HG03442 (cell line): ENCODE measurements around the gene KIAA1549.

Experiments used
- ATAC-seq: cut with Tn5 transposase; IDR thresholded peaks from one replicate; pipeline ENCODE4 v1.9.1; 2021; ENCODE audit warnings: mild to moderate bottlenecking, moderate library complexity; ENCODE audit not compliant: unreplicated experiment

The KIAA1549 gene

GRCh38 chr7:138911007-138911406, 70.2 kb downstream of the KIAA1549 start:
- ATAC-seq, result no peak

- ATAC-seq, result no peak
These were observed 73.3 kb downstream of the KIAA1549 start for GRCh38 chr7:138907850-138908249.

GRCh38 chr7:138907201-138907847, 73.9 kb downstream of the KIAA1549 start:
- no peak for ATAC-seq

GRCh38 chr7:138903859-138904435, 77.2 kb downstream of the KIAA1549 start:
- no peak for ATAC-seq

GRCh38 chr7:138903186-138903820, 77.9 kb downstream of the KIAA1549 start:
- ATAC-seq, result no peak

- ATAC-seq, result no peak
These were observed 79.0 kb downstream of the KIAA1549 start for GRCh38 chr7:138902161-138902560.

- no peak for ATAC-seq
These were observed 81.0 kb downstream of the KIAA1549 start for GRCh38 chr7:138900035-138900828.

- no peak for ATAC-seq
These were observed 82.4 kb downstream of the KIAA1549 start for GRCh38 chr7:138898802-138899201.

- ATAC-seq, result peak; percentile 52
These were observed 82.9 kb downstream of the KIAA1549 start for GRCh38 chr7:138898255-138898654.

- ATAC-seq, result no peak
These were observed 85.5 kb downstream of the KIAA1549 start for GRCh38 chr7:138895679-138896078.

- ATAC-seq, result no peak
These were observed 87.9 kb downstream of the KIAA1549 start for GRCh38 chr7:138893258-138893657.

GRCh38 chr7:138892812-138893211, 88.4 kb downstream of the KIAA1549 start:
- no peak for ATAC-seq

GRCh38 chr7:138892006-138892630, 89.1 kb downstream of the KIAA1549 start:
- no peak for ATAC-seq

GRCh38 chr7:138891446-138891810, 89.8 kb downstream of the KIAA1549 start:
- no peak for ATAC-seq

- no peak for ATAC-seq
These were observed 90.4 kb downstream of the KIAA1549 start for GRCh38 chr7:138890499-138891445.

- ATAC-seq, result no peak
These were observed 91.3 kb downstream of the KIAA1549 start for GRCh38 chr7:138889582-138890498.

GRCh38 chr7:138887872-138888656, 93.1 kb downstream of the KIAA1549 start:
- ATAC-seq, result no peak

- ATAC-seq, result no peak
These were observed 94.0 kb downstream of the KIAA1549 start for GRCh38 chr7:138887085-138887710.
